ENCODE measurements around the gene PSMG1. TPM values are rescaled to one million over a fixed set of nuclear protein-coding genes. Genes with fewer than 3 reads are reported as not detected.
A peak's percentile ranks its signal among the peaks of the same experiment; 100 is the strongest.

Gene PSMG1
- total and polyA plus RNA-seq, 2 of the 8 experiments (the other 6 are each of a cell fraction or from before 2014, with no cell fraction given) = 50.7 to 93.7 TPM

DNA sequence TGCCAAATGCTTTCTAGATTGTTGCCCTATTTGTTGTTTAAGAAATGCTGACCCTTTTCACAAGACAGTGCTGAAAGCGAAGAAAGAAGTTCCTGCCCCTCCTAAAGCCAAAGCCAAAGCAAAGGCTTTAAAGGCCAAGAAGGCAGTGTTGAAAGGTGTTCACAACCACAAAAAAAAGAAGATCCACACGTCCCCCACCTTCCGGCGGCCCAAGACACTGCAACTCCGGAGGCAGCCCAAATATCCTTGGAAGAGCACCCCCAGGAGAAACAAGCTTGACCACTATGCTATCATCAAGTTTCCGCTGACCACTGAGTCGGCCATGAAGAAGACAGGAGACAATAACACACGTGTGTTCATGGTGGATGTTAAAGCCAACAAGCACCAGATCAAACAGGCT lies 55.7 kb downstream of the PSMG1 start:
- H3K79me1 ChIP-seq (ENCODE audit: low read depth, low read length) = no peaks in the 10 kb centered on the region
- no peak overlapping the region for H2AK5ac ChIP-seq (ENCODE audit: low read depth, low read length)
- H3K27ac ChIP-seq (ENCODE audit: low read depth, low read length) = no peak overlapping the region
- H3K4me1 ChIP-seq (replicated peaks in 1 of 4; ENCODE audit: control insufficient read depth in 3 of 4, insufficient read depth in 4 of 4, low read length in 3 of 4) = peaks cover 0 to 4% (median 2%) of the 10 kb centered on the region in 4 experiments; a peak in 5 of 7 replicates
- H4K8ac ChIP-seq (ENCODE audit: extremely low read depth, insufficient read depth, low read length) = no peak overlapping the region
- no peak overlapping the region for H2AFZ ChIP-seq (ENCODE audit: low read length)
- H3K4me2 ChIP-seq (ENCODE audit: insufficient read depth in 1 of 2, low read depth in 2 of 2, low read length in 2 of 2) = no peak overlapping the region
- H3K79me2 ChIP-seq (ENCODE audit: control insufficient read depth in 1 of 2, insufficient read depth in 2 of 2, low read length in 2 of 2) = no peaks in the 10 kb centered on the region
- no peak for FAIRE-seq
- 63% methylated on average over 8 of the region's 8 CpGs; no CpG with 5 or more reads in 1 of the 2 experiments for WGBS, 2 experiments (ENCODE audit: extremely low coverage in 1 of 2, insufficient coverage in 1 of 2, insufficient read length in 1 of 2, insufficient replicate concordance in 2 of 2, low coverage in 1 of 2, low lambda C conversion rate in 2 of 2, missing lambda C conversion rate in 1 of 2)
- H2BK12ac ChIP-seq (ENCODE audit: low read depth, low read length) = no peak overlapping the region
- H3K56ac ChIP-seq (replicated peaks; ENCODE audit: insufficient read length, low read depth, low read length) = no peak overlapping the region
- H3K14ac ChIP-seq (ENCODE audit: insufficient read length) = no peak overlapping the region
- H3K4ac ChIP-seq (replicated peaks; ENCODE audit: insufficient read length, low read depth, low read length) = no peak overlapping the region
- H3K23me2 ChIP-seq (ENCODE audit: low read depth, low read length) = no peaks in the 10 kb centered on the region; the same call in 1 of the 2 replicates
- peaks cover 0 to 3% of the 10 kb centered on the region in 2 experiments for H4K20me1 ChIP-seq (replicated peaks in 1 of 2; ENCODE audit: control insufficient read depth in 1 of 2, insufficient read depth in 2 of 2, low read length in 2 of 2)
- ChIA-PET CTCF (ENCODE audit: partially characterized antibody) (interaction anchor here (0.7 to 2.8 kb wide), 17 partner anchors 7 to 799 kb away, joined by 3 to 18 read pairs (median 3); no protein-coding TSS in a partner anchor), POLR2A (ENCODE audit: partially characterized antibody) (no interaction called here)
- no peak overlapping the region for H2BK20ac ChIP-seq (ENCODE audit: low read length)
- no peak overlapping the region for H2BK120ac ChIP-seq (replicated peaks; ENCODE audit: low read depth, low read length)
- H2BK5ac ChIP-seq (ENCODE audit: low read depth, low read length) = no peak overlapping the region
- no peak overlapping the region for H3K4me3 ChIP-seq (ENCODE audit: extremely low read depth in 1 of 4, insufficient read depth in 2 of 4, low read depth in 3 of 4, low read length in 4 of 4)
- DNase-seq (ENCODE audit: low read depth in 1 of 2, low spot score in 2 of 2) = peak in 1 of 2 experiments; percentile 62
- no peaks in the 10 kb centered on the region for H3K36me3 ChIP-seq (ENCODE audit: control insufficient read depth in 2 of 4, insufficient read depth in 4 of 4, low read length in 3 of 4)
- H3K27me3 ChIP-seq (replicated peaks in 1 of 4; ENCODE audit: control insufficient read depth in 3 of 4, extremely low read depth in 1 of 4, insufficient read depth in 3 of 4, low read length in 3 of 4) = no peaks in the 10 kb centered on the region
- no peak overlapping the region for H3K23ac ChIP-seq (ENCODE audit: insufficient read length)
- H4K91ac ChIP-seq (replicated peaks; ENCODE audit: insufficient read length, low read length) = no peak overlapping the region
- H4K5ac ChIP-seq (ENCODE audit: insufficient read length, low read depth, low read length) = no peak overlapping the region
- H2BK15ac ChIP-seq (ENCODE audit: low read length) = no peak overlapping the region
- peaks cover 0 to 6% of the 10 kb centered on the region in 2 experiments; a peak in 1 of 4 replicates for H3K9me3 ChIP-seq (ENCODE audit: insufficient read depth in 2 of 2, low read depth in 1 of 2, low read length in 1 of 2)
- no peak overlapping the region for H3K18ac ChIP-seq (ENCODE audit: extremely low read depth, low read length)
- no peak overlapping the region for H3K9ac ChIP-seq (replicated peaks in 1 of 4; ENCODE audit: extremely low read depth in 1 of 4, low read depth in 3 of 4, low read length in 3 of 4)
- no peak for TF ChIP-seq TAF1 (IDR thresholded peaks at IDR 0.05; ENCODE audit: low read depth, low read length)
- TF ChIP-seq, protein P1, sequence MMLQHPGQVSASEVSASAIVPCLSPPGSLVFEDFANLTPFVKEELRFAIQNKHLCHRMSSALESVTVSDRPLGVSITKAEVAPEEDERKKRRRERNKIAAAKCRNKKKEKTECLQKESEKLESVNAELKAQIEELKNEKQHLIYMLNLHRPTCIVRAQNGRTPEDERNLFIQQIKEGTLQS (IDR thresholded peaks at IDR 0.05; ENCODE audit: insufficient read depth, low read depth, low read length) = no peak
- no peak for TF ChIP-seq RBBP5 (IDR thresholded peaks at IDR 0.05; ENCODE audit: borderline replicate concordance, low read depth, low read length)
- TF ChIP-seq CREB1 (IDR thresholded peaks at IDR 0.05) = no peak
- TF ChIP-seq ASH2L (IDR thresholded peaks at IDR 0.05; ENCODE audit: low read length) = no peak
- TF ChIP-seq SIX5 (IDR thresholded peaks at IDR 0.05; ENCODE audit: low read depth, low read length) = no peak
- TF ChIP-seq, protein P2, sequence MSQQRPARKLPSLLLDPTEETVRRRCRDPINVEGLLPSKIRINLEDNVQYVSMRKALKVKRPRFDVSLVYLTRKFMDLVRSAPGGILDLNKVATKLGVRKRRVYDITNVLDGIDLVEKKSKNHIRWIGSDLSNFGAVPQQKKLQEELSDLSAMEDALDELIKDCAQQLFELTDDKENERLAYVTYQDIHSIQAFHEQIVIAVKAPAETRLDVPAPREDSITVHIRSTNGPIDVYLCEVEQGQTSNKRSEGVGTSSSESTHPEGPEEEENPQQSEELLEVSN (IDR thresholded peaks at IDR 0.05) = no peak
- no peak for TF ChIP-seq EZH2 (IDR thresholded peaks at IDR 0.05; ENCODE audit: low read depth, low read length, severe bottlenecking)
- TF ChIP-seq CTCF (IDR thresholded peaks at IDR 0.05; ENCODE audit: control extremely low read depth in 1 of 3, insufficient read depth in 1 of 3, low read depth in 1 of 3, low read length in 3 of 3) = peak; percentile 22 to 34 (median 30)
- no peak for TF ChIP-seq MAFK (IDR thresholded peaks at IDR 0.05; ENCODE audit: low read depth, low read length)
- no peak for TF ChIP-seq CBX5 (IDR thresholded peaks at IDR 0.05; ENCODE audit: low read depth, low read length)

Measured in H1 (cell line).